Endothelial cell of umbilical vein (primary cell): ENCODE results near the gene MAP10. TPM values are rescaled to one million over a fixed set of nuclear protein-coding genes. Genes with fewer than 3 reads are reported as not detected.

ENCODE experiments used
- BruUV-seq: library from RNA; stranded (reverse); fragments of 400-500 nt; replicated peaks from 2 replicates; lab custom pipeline; 2021; lab: Mats Ljungman, UMichigan
- CTCF ChIA-PET: fragments of 300-600, 350-600 bp; sonication (Branson Sonifier 250); formaldehyde crosslinking; loops from one replicate; lab custom pipeline; 2021; ENCODE audit warnings: antibody characterized with exemption, inconsistent platforms; lab: Charles Lee
- POLR2A ChIA-PET: fragments of 300-600, 350-600 bp; sonication (Branson Sonifier 250); formaldehyde crosslinking; loops from one replicate; lab custom pipeline; 2021; ENCODE audit warnings: antibody characterized with exemption, inconsistent platforms; lab: Charles Lee
- DNase-seq: peaks from one replicate; pipeline ENCODE4 v3.0.0-alpha.2; 2011; ENCODE audit warnings: low read depth, low spot score
- FAIRE-seq: peaks from 2 replicates; lab custom pipeline; 2011; peaks lifted over from hg19 to GRCh38; lab: Jason Lieb, UNC
- H2AFZ ChIP-seq: 2 replicates; pipeline ENCODE4 v1.6.0; 2012; ENCODE audit warnings: low read depth, low read length, control low read depth, inconsistent platforms
- H3K27ac ChIP-seq: 2 replicates; pipeline ENCODE4 v1.5.1; 2011; ENCODE audit warnings: low read depth, mild to moderate bottlenecking, control low read depth, low read length, moderate library complexity; ENCODE audit not compliant: insufficient read depth
- H3K27me3 ChIP-seq, 2 experiments: 2 replicates each; pipeline versions ENCODE4 v1.6.0 to v1.6.1; 2011; ENCODE audit warnings: low read length in 2 of 2, mixed read lengths in 1 of 2; ENCODE audit not compliant: control insufficient read depth in 2 of 2, insufficient read depth in 2 of 2
- H3K36me3 ChIP-seq, 2 experiments: 2 replicates in 1 of 2; 3 replicates in 1 of 2; pipeline ENCODE4 v1.5.1; 2011; ENCODE audit warnings: low read length in 2 of 2, mild to moderate bottlenecking in 1 of 2, moderate library complexity in 1 of 2; ENCODE audit not compliant: control insufficient read depth in 2 of 2, insufficient read depth in 2 of 2; ENCODE audit errors: extremely low read depth in 1 of 2
- H3K4me1 ChIP-seq: 3 replicates; pipeline ENCODE4 v1.5.1; 2011; ENCODE audit warnings: mild to moderate bottlenecking, low read length; ENCODE audit not compliant: control insufficient read depth, insufficient read depth; ENCODE audit errors: extremely low read depth
- H3K4me2 ChIP-seq: 2 replicates; pipeline ENCODE4 v1.6.1; 2011; ENCODE audit warnings: low read length, control low read depth, mixed read lengths; ENCODE audit not compliant: insufficient read depth
- H3K4me3 ChIP-seq, 3 experiments: fragments of 200-600 bp in 1 of 3; sonication (generic), shearing (Covaris generic) in 1 of 3; replicated peaks in 1 of 3; 2 replicates each; pipeline ENCODE4 v1.5.1; 2011 to 2016; ENCODE audit warnings: control low read depth in 3 of 3, low read length in 3 of 3, mild to moderate bottlenecking in 2 of 3, inconsistent platforms in 1 of 3, low read depth in 1 of 3, moderate library complexity in 1 of 3; ENCODE audit not compliant: insufficient read depth in 1 of 3
- H3K79me2 ChIP-seq: 2 replicates; pipeline ENCODE4 v1.6.0; 2012; ENCODE audit warnings: low read length, inconsistent platforms; ENCODE audit not compliant: control insufficient read depth, insufficient read depth
- H3K9ac ChIP-seq: replicated peaks from 2 replicates; pipeline ENCODE3; 2011; ENCODE audit warnings: low read length, control low read depth; ENCODE audit not compliant: insufficient read depth; ENCODE audit errors: extremely low read depth
- H3K9me1 ChIP-seq: replicated peaks from 3 replicates; pipeline ENCODE4 v1.6.0; 2011; ENCODE audit warnings: mild to moderate bottlenecking, low read length; ENCODE audit not compliant: control insufficient read depth, insufficient read depth; ENCODE audit errors: extremely low read depth
- H3K9me3 ChIP-seq: replicated peaks from 2 replicates; pipeline ENCODE4 v1.5.1; 2012; ENCODE audit warnings: low read length, inconsistent platforms; ENCODE audit not compliant: control insufficient read depth, insufficient read depth
- H4K20me1 ChIP-seq: replicated peaks from 2 replicates; pipeline ENCODE3; 2011; ENCODE audit warnings: mild to moderate bottlenecking, low read length; ENCODE audit not compliant: control insufficient read depth, insufficient read depth; ENCODE audit errors: extremely low read depth
- CTCF ChIP-seq, 2 donors: IDR thresholded peaks; 1 replicate in 1 of 2; 2 replicates in 1 of 2; pipeline ENCODE4 v1.5.1; 2011; ENCODE audit warnings: low read length in 2 of 2, mild to moderate bottlenecking in 2 of 2, moderate library complexity in 2 of 2, control low read depth in 1 of 2, inconsistent platforms in 1 of 2, low read depth in 1 of 2; ENCODE audit not compliant: insufficient read depth in 1 of 2; ENCODE audit errors: extremely low read depth in 1 of 2
- EZH2 ChIP-seq: IDR thresholded peaks from 2 replicates; pipeline ENCODE4 v1.6.1; 2012; ENCODE audit warnings: borderline replicate concordance, low read depth, mild to moderate bottlenecking, moderate library complexity, low read length, inconsistent platforms; ENCODE audit not compliant: severe bottlenecking
- FOS ChIP-seq: IDR thresholded peaks from 2 replicates; pipeline ENCODE4 v1.6.1; 2011; ENCODE audit warnings: mild to moderate bottlenecking, low read length, moderate library complexity, borderline replicate concordance; ENCODE audit not compliant: insufficient read depth
- GATA2 ChIP-seq: IDR thresholded peaks from 2 replicates; pipeline ENCODE4 v1.7.0; 2011; ENCODE audit warnings: low read depth, mild to moderate bottlenecking, moderate library complexity, mixed read lengths, low read length; ENCODE audit not compliant: insufficient read length, insufficient read depth
- JUN ChIP-seq: IDR thresholded peaks from 2 replicates; pipeline ENCODE4 v1.6.1; 2011; ENCODE audit warnings: borderline replicate concordance, low read depth; ENCODE audit not compliant: insufficient read length, insufficient read depth
- MAX ChIP-seq: IDR thresholded peaks from 2 replicates; pipeline ENCODE4 v1.6.1; 2011; ENCODE audit not compliant: insufficient read depth, insufficient read length
- MYC ChIP-seq: IDR thresholded peaks from one replicate; pipeline ENCODE4 v1.6.1; 2011; ENCODE audit warnings: mild to moderate bottlenecking, low read depth, low read length
- POLR2A ChIP-seq: IDR thresholded peaks from 2 replicates; pipeline ENCODE4 v1.6.1; 2012; ENCODE audit warnings: low read depth, mild to moderate bottlenecking, control low read depth, low read length
- POLR2AphosphoS5 ChIP-seq: IDR thresholded peaks from 2 replicates; pipeline ENCODE4 v1.6.1; 2012; ENCODE audit warnings: low read depth, mild to moderate bottlenecking, control low read depth, low read length, moderate library complexity; ENCODE audit not compliant: insufficient read depth
- dilution Hi-C: fragments of 300-500 bp; cut with MboI; formaldehyde crosslinking; loops from one replicate; pipeline ENCODE4 v1.15.0; 2019; ENCODE audit warnings: low sequenced_read_pairs; ENCODE audit not compliant: extremely low pct_ligation_motif_present
- intact Hi-C: fragments of 100-400 bp; cut with micrococcal nuclease; formaldehyde crosslinking; loops from one replicate; pipeline ENCODE4 v1.10.0; 2022
- polyA plus RNA-seq, 4 experiments: library from polyadenylated mRNA; depleted of rRNA in 3 of 4; stranded (reverse) in 3 of 4; unstranded in 1 of 4; fragments of >200 nt; gene quantifications; 2 replicates each; pipeline versions ENCODE4 v1.2.1 to v1.2.3, GENCODE V29; 2011 to 2012; ENCODE audit warnings: missing spikeins in 1 of 4
- total RNA-seq: library from RNA; stranded (reverse); gene quantifications from 2 replicates; pipeline ENCODE4 v1.2.3, GENCODE V29; 2021

The MAP10 gene
- total and polyA plus RNA-seq, 2 donors (not counting 3 experiments of a cell fraction or from before 2014, with no cell fraction given), result 0.88 to 2.0 TPM

GRCh38 chr1:232806186-232806510 lies 932 bp downstream of the MAP10 start:
- H3K4me2 ChIP-seq, result peak overlapping the region; percentile 81
- CTCF ChIA-PET, result no interaction called here
- BruUV-seq, result no TSS peak

GRCh38 chr1:232810856-232811255 lies 5.6 kb downstream of the MAP10 start:
- Histone ChIP-seq H3K79me2 (no peaks in the 10 kb centered on the region), H2AFZ (no peak overlapping the region), H3K9me1 (no peaks in the 10 kb centered on the region), H3K4me1 (no peaks in the 10 kb centered on the region), H3K36me3 (no peaks in the 10 kb centered on the region), H3K27ac (no peak overlapping the region), H3K9ac (no peak overlapping the region), H3K9me3 (no peaks in the 10 kb centered on the region), H3K27me3 (no peaks in the 10 kb centered on the region), H4K20me1 (no peaks in the 10 kb centered on the region), H3K4me2 (no peak overlapping the region), H3K4me3 (no peak overlapping the region)
- no TSS peak for BruUV-seq
- ChIA-PET CTCF (interaction anchor here (0.6 to 1.2 kb wide), 4 partner anchors 19 to 143 kb away, joined by 3 read pairs; no protein-coding TSS in a partner anchor), POLR2A (no interaction called here)
- intact Hi-C loops (loop anchor here (5.0 kb wide), 2 partner anchors 301 to 431 kb away; no protein-coding TSS in a partner anchor), dilution Hi-C loops (no loop called here)
- peak; percentile 29 for DNase-seq
- no peak for FAIRE-seq
- TF ChIP-seq MAX, result no peak
- TF ChIP-seq EZH2, result no peak
- no peak for TF ChIP-seq JUN
- TF ChIP-seq CTCF (IDR thresholded peaks at IDR 0.05; ENCODE audit: extremely low read depth in 1 of 2, insufficient read depth in 1 of 2, low read depth in 1 of 2, low read length in 2 of 2), result no peak
- TF ChIP-seq GATA2, result no peak
- TF ChIP-seq FOS, result no peak
- no peak for TF ChIP-seq POLR2A
- TF ChIP-seq POLR2AphosphoS5, result no peak
- TF ChIP-seq MYC, result no peak

More at GRCh38 chr1:232806186-232806510, 932 bp downstream of the MAP10 start:
- FAIRE-seq, result no peak
- no peak overlapping the region for H3K9ac ChIP-seq
- H3K9me1 ChIP-seq, result no peaks in the 10 kb centered on the region
- no peak overlapping the region for H3K27ac ChIP-seq
- no peaks in the 10 kb centered on the region for H3K79me2 ChIP-seq
- peak overlapping the region; percentile 99 for H2AFZ ChIP-seq
- TF ChIP-seq MAX, result no peak
- no peaks in the 10 kb centered on the region for H4K20me1 ChIP-seq
- DNase-seq, result no peak
- POLR2A ChIA-PET, result no interaction called here
- H3K27me3 ChIP-seq, result no peaks in the 10 kb centered on the region
- H3K4me1 ChIP-seq, result peaks cover 6% of the 10 kb centered on the region
- H3K4me3 ChIP-seq, result peak overlapping the region; percentile 62 to 80 (median 72)
- no peaks in the 10 kb centered on the region for H3K36me3 ChIP-seq
- dilution Hi-C loops, result no loop called here
- no peaks in the 10 kb centered on the region for H3K9me3 ChIP-seq
- intact Hi-C loops, result loop anchor here (2.0 to 10.0 kb wide), 4 partner anchors 124 to 369 kb away; partner anchors contain the start of genes NTPCR and SIPA1L2
